HCT116 (cell line): Measurements from ENCODE around the gene GALNT2. TPM values are rescaled to one million over a fixed set of nuclear protein-coding genes. Genes with fewer than 3 reads are reported as not detected.

ENCODE experiments used
- ATAC-seq: fragments of 200-7000 bp; cut with Tn5 transposase; 2 replicates; pipeline ENCODE4 v1.9.1; 2020; ENCODE audit warnings: mild to moderate bottlenecking, moderate library complexity
- BruUV-seq: library from RNA; stranded (reverse); fragments of 400-500 nt; replicated peaks from 2 replicates; lab custom pipeline; 2021; lab: Mats Ljungman, UMichigan
- CTCF ChIA-PET: fragments of 300-600 bp; sonication (Branson Sonifier 250); formaldehyde crosslinking; loops from one replicate; lab custom pipeline; 2021; ENCODE audit warnings: antibody characterized with exemption; lab: Charles Lee
- POLR2A ChIA-PET: fragments of 300-600, 350-600 bp; sonication (Branson Sonifier 250); formaldehyde crosslinking; loops from one replicate; lab custom pipeline; 2021; ENCODE audit warnings: antibody characterized with exemption; lab: Charles Lee
- RAD21 ChIA-PET, 2 experiments: fragments of 300-600 bp; sonication (Branson Sonifier 250); formaldehyde crosslinking; loops; one replicate each; lab custom pipeline; 2023; ENCODE audit warnings: low total read pairs in 2 of 2; ENCODE audit not compliant: uncharacterized antibody in 2 of 2, unreplicated experiment in 2 of 2, low non-redundant PET in 1 of 2; lab: Charles Lee
- DNase-seq: peaks from one replicate; pipeline ENCODE4 v3.0.0-alpha.2; 2010; ENCODE audit warnings: low read depth, low spot score
- H2AFZ ChIP-seq: fragments of 200-600 bp; shearing (Covaris generic), sonication (generic); 2 replicates; pipeline ENCODE4 v1.6.1; 2017; ENCODE audit warnings: low read depth, mixed run types, mixed read lengths, antibody characterized with exemption, low read length; ENCODE audit not compliant: poor library complexity, severe bottlenecking
- H3K27ac ChIP-seq: 2 replicates; pipeline ENCODE4 v1.5.1; 2012; ENCODE audit warnings: low read depth, low read length
- H3K27me3 ChIP-seq: fragments of 200-600 bp; sonication (generic); 2 replicates; pipeline ENCODE4 v1.6.1; 2016; ENCODE audit warnings: mixed run types, low read length, mixed read lengths; ENCODE audit not compliant: insufficient read depth
- H3K36me3 ChIP-seq, 2 experiments: fragments of 200-500 bp in 1 of 2; fragments of 200-600 bp in 1 of 2; sonication (Bioruptor generic) in 1 of 2; sonication (generic) in 1 of 2; 2 replicates each; pipeline versions ENCODE4 v1.5.1 to v1.6.1; 2014 to 2016; ENCODE audit warnings: low read length in 2 of 2, inconsistent platforms in 1 of 2, mixed read lengths in 1 of 2, mixed run types in 1 of 2; ENCODE audit not compliant: insufficient read depth in 2 of 2, control insufficient read depth in 1 of 2
- H3K4me1 ChIP-seq, 2 experiments: fragments of 200-600 bp in 1 of 2; sonication (generic) in 1 of 2; 2 replicates each; pipeline versions ENCODE4 v1.5.1 to v1.6.1; 2012 to 2017; ENCODE audit warnings: low read length in 2 of 2, inconsistent platforms in 1 of 2, mild to moderate bottlenecking in 1 of 2, mixed read lengths in 1 of 2, mixed run types in 1 of 2, moderate library complexity in 1 of 2; ENCODE audit not compliant: insufficient read depth in 2 of 2, control insufficient read depth in 1 of 2
- H3K4me2 ChIP-seq: fragments of 200-600 bp; sonication (generic); 2 replicates; pipeline ENCODE4 v1.6.1; 2017; ENCODE audit warnings: mixed run types, low read length, mixed read lengths
- H3K4me3 ChIP-seq, 2 experiments: fragments of 200-600 bp in 1 of 2; sonication (generic) in 1 of 2; replicated peaks in 1 of 2; 2 replicates each; pipeline ENCODE4 v1.5.1; 2011 to 2016; ENCODE audit warnings: low read length in 2 of 2, control low read depth in 1 of 2, low read depth in 1 of 2, mild to moderate bottlenecking in 1 of 2, mixed read lengths in 1 of 2, mixed run types in 1 of 2
- H3K79me2 ChIP-seq: fragments of 200-600 bp; sonication (generic); 2 replicates; pipeline ENCODE4 v1.6.1; 2017; ENCODE audit warnings: mild to moderate bottlenecking, mixed run types, low read length, moderate library complexity, mixed read lengths; ENCODE audit not compliant: insufficient read depth
- H3K9ac ChIP-seq: fragments of 200-600 bp; sonication (generic); 2 replicates; pipeline ENCODE4 v1.6.1; 2016; ENCODE audit warnings: low read length, mixed read lengths
- H3K9me2 ChIP-seq: fragments of 200-600 bp; sonication (generic), shearing (Covaris generic); 2 replicates; pipeline ENCODE4 v1.6.1; 2017; ENCODE audit warnings: mixed run types, mild to moderate bottlenecking, moderate library complexity; ENCODE audit not compliant: insufficient read depth
- H3K9me3 ChIP-seq, 2 experiments: fragments of 200-500 bp in 1 of 2; fragments of 200-600 bp in 1 of 2; sonication (Bioruptor generic) in 1 of 2; sonication (generic) in 1 of 2; 2 replicates each; pipeline ENCODE4 v1.6.1; 2014 to 2017; ENCODE audit warnings: low read length in 2 of 2, mixed read lengths in 2 of 2, inconsistent platforms in 1 of 2, low read depth in 1 of 2, mild to moderate bottlenecking in 1 of 2, mixed run types in 1 of 2, moderate library complexity in 1 of 2; ENCODE audit not compliant: control insufficient read depth in 1 of 2, insufficient read depth in 1 of 2
- H4K20me1 ChIP-seq: fragments of 200-600 bp; sonication (generic), shearing (Covaris generic); 2 replicates; pipeline ENCODE4 v1.6.1; 2017; ENCODE audit warnings: mixed run types, mild to moderate bottlenecking, moderate library complexity; ENCODE audit not compliant: insufficient read depth
- ATF3 ChIP-seq: IDR thresholded peaks from 2 replicates; pipeline ENCODE4 v1.6.1; 2012
- CBX3 ChIP-seq: IDR thresholded peaks from 2 replicates; pipeline ENCODE4 v1.6.1; 2012; ENCODE audit warnings: low read depth
- CEBPB ChIP-seq: IDR thresholded peaks from 2 replicates; pipeline ENCODE4 v1.6.1; 2012; ENCODE audit warnings: low read depth
- CTCF ChIP-seq, 3 experiments: fragments of 200-600 bp in 1 of 3; sonication (generic) in 1 of 3; IDR thresholded peaks in 2 of 3; conservative IDR thresholded peaks in 1 of 3; 2 replicates each; pipeline ENCODE4 v1.5.1; 2012 to 2017; ENCODE audit warnings: low read depth in 2 of 3, low read length in 2 of 3, antibody characterized with exemption in 1 of 3, borderline replicate concordance in 1 of 3, control low read depth in 1 of 3, mild to moderate bottlenecking in 1 of 3, mixed read lengths in 1 of 3, mixed run types in 1 of 3, moderate library complexity in 1 of 3; ENCODE audit not compliant: insufficient read depth in 1 of 3
- EGR1 ChIP-seq: IDR thresholded peaks from 2 replicates; pipeline ENCODE4 v1.6.1; 2012; ENCODE audit warnings: low read depth
- ELF1 ChIP-seq: IDR thresholded peaks from 2 replicates; pipeline ENCODE4 v1.6.1; 2012; ENCODE audit warnings: low read depth, borderline replicate concordance
- EZH2phosphoT487 ChIP-seq: fragments of 200-600 bp; IDR thresholded peaks from 2 replicates; pipeline ENCODE4 v1.6.1; 2018; ENCODE audit warnings: antibody characterized with exemption, borderline replicate concordance
- FOSL1 ChIP-seq: IDR thresholded peaks from 2 replicates; pipeline ENCODE4 v1.6.1; 2012; ENCODE audit warnings: low read depth
- JUND ChIP-seq: IDR thresholded peaks from 2 replicates; pipeline ENCODE4 v1.6.1; 2012
- POLR2A ChIP-seq: IDR thresholded peaks from 2 replicates; pipeline ENCODE4 v1.7.0; 2011; ENCODE audit warnings: borderline replicate concordance; ENCODE audit not compliant: insufficient read depth, insufficient read length; ENCODE audit errors: extremely low read depth
- POLR2AphosphoS5 ChIP-seq: IDR thresholded peaks from 2 replicates; pipeline ENCODE4 v1.6.1; 2011; ENCODE audit warnings: mild to moderate bottlenecking, low read depth, low read length, moderate library complexity
- REST ChIP-seq: IDR thresholded peaks from 2 replicates; pipeline ENCODE4 v1.6.1; 2012; ENCODE audit warnings: low read depth
- SP1 ChIP-seq: IDR thresholded peaks from 2 replicates; pipeline ENCODE4 v1.6.1; 2012; ENCODE audit warnings: low read depth
- SRF ChIP-seq: IDR thresholded peaks from 2 replicates; pipeline ENCODE4 v1.6.1; 2012; ENCODE audit warnings: low read depth
- TCF7L2 ChIP-seq: IDR thresholded peaks from 2 replicates; pipeline ENCODE4 v1.7.0; 2011; ENCODE audit warnings: borderline replicate concordance, inconsistent platforms; ENCODE audit not compliant: insufficient read depth, insufficient read length; ENCODE audit errors: extremely low read depth
- YY1 ChIP-seq: IDR thresholded peaks from 2 replicates; pipeline ENCODE4 v1.6.1; 2011; ENCODE audit warnings: low read length, low read depth, moderate library complexity, mild to moderate bottlenecking; ENCODE audit not compliant: insufficient replicate concordance; ENCODE audit errors: extremely low read depth
- ZNF274 ChIP-seq: fragments of 200-500 bp; sonication (Bioruptor generic); IDR thresholded peaks from 2 replicates; pipeline ENCODE4 v1.6.1; 2014; ENCODE audit warnings: mild to moderate bottlenecking, low read depth, low read length, inconsistent platforms
- intact Hi-C: fragments of 100-400 bp; cut with micrococcal nuclease; formaldehyde crosslinking; loops from 2 replicates; pipeline ENCODE4 v1.10.0; 2022
- total RNA-seq: library from RNA; stranded (reverse); gene quantifications from one replicate; pipeline ENCODE4 v1.2.1, GENCODE V29; 2021; ENCODE audit not compliant: unreplicated experiment

The GALNT2 gene
- total RNA-seq, 1 experiment from 2014 or later, result 40.8 TPM

GRCh38 chr1:230149751-230150584 is 82.9 kb downstream of the GALNT2 start:
- no peak for ATAC-seq
- POLR2A ChIA-PET, result no interaction called here

More at GRCh38 chr1:230149751-230150584, 82.9 kb downstream of the GALNT2 start:
- H3K4me1 ChIP-seq, result no peaks in the 10 kb centered on the region
- H3K9ac ChIP-seq, result no peak overlapping the region
- H3K4me3 ChIP-seq, result no peak overlapping the region
- no peak for DNase-seq
- H3K27me3 ChIP-seq, result no peaks in the 10 kb centered on the region
- H3K36me3 ChIP-seq, result no peaks in the 10 kb centered on the region
- no peaks in the 10 kb centered on the region for H4K20me1 ChIP-seq
- H3K27ac ChIP-seq, result no peak overlapping the region
- CTCF ChIA-PET, result no interaction called here
- no peak overlapping the region for H2AFZ ChIP-seq
- BruUV-seq, result no TSS peak
- H3K9me2 ChIP-seq, result no peaks in the 10 kb centered on the region
- no peak for TF ChIP-seq REST
- TF ChIP-seq TCF7L2, result no peak
- no peak for TF ChIP-seq ELF1
- no peak for TF ChIP-seq ZNF274
- TF ChIP-seq EGR1, result no peak
- no peak for TF ChIP-seq JUND
- TF ChIP-seq POLR2AphosphoS5, result no peak
- TF ChIP-seq ATF3, result no peak
- no peak for TF ChIP-seq CTCF (IDR thresholded peaks at IDR 0.05 in 2 of 3, conservative IDR thresholded peaks at IDR 0.05 in 1 of 3; ENCODE audit: borderline replicate concordance in 1 of 3, insufficient read depth in 1 of 3, low read depth in 2 of 3, low read length in 2 of 3)
- no peak for TF ChIP-seq SP1
- TF ChIP-seq CEBPB, result no peak
- TF ChIP-seq FOSL1, result no peak
- no peak for TF ChIP-seq POLR2A
- no peak for TF ChIP-seq EZH2phosphoT487
- no peak for TF ChIP-seq YY1
- TF ChIP-seq CBX3, result no peak
- no peak for TF ChIP-seq SRF
- TF ChIP-seq, all 23 proteins: peak for 0
- peaks cover 8% of the 10 kb centered on the region; the same call in 1 of the 2 replicates for H3K79me2 ChIP-seq
- intact Hi-C loops, result no loop called here
- no peak overlapping the region for H3K4me2 ChIP-seq
- H3K9me3 ChIP-seq, result no peaks in the 10 kb centered on the region
- RAD21 ChIA-PET, result no interaction called here
